H1 (cell line): ENCODE data around the gene AMN1. TPM values are rescaled to one million over a fixed set of nuclear protein-coding genes. Genes with fewer than 3 reads are reported as not detected.

ENCODE experiments used
- FOSL1 ChIP-seq: IDR thresholded peaks from 2 replicates; pipeline ENCODE4 v1.6.1; 2011; ENCODE audit warnings: mild to moderate bottlenecking, low read depth, low read length, moderate library complexity; ENCODE audit not compliant: insufficient read depth
- GTF2F1 ChIP-seq: IDR thresholded peaks from 2 replicates; pipeline ENCODE4 v1.6.1; 2012; ENCODE audit warnings: low read depth, low read length, improper control_type of control experiment, borderline replicate concordance
- MAFK ChIP-seq: IDR thresholded peaks from 2 replicates; pipeline ENCODE4 v1.6.1; 2012; ENCODE audit warnings: low read depth, mild to moderate bottlenecking, improper control_type of control experiment, low read length
- PHF8 ChIP-seq: fragments of 200-600 bp; sonication (generic); conservative IDR thresholded peaks from 2 replicates; pipeline ENCODE4 v1.7.1; 2012; ENCODE audit warnings: low read depth, mild to moderate bottlenecking, inconsistent platforms, low read length, moderate library complexity
- polyA plus RNA-seq, 7 experiments: library from polyadenylated mRNA; depleted of rRNA in 3 of 7; stranded (reverse) in 5 of 7; unstranded in 2 of 7; fragments of >200 nt in 5 of 7; fragments of 200-250 nt in 2 of 7; gene quantifications; 1 replicate in 5 of 7; 2 replicates in 1 of 7; 4 replicates in 1 of 7; pipeline versions ENCODE4 v1.2.1 to v1.2.3, GENCODE V29; 2011 to 2013; ENCODE audit warnings: missing spikeins in 2 of 7, mixed read lengths in 2 of 7
- total RNA-seq: library from RNA; stranded (reverse); fragmentation: NEBNext Ultra II Directional; extraction: Animal tissue kit (Norgen Biotek cat#: 25700); gene quantifications from 2 replicates; pipeline ENCODE4 v1.2.1, GENCODE V29; 2021

The AMN1 gene
- total and polyA plus RNA-seq, 2 of the 8 experiments (the other 6 are each of a cell fraction or from before 2014, with no cell fraction given): 7.5 to 13.8 TPM

- TF ChIP-seq GTF2F1 (no peak), MAFK (no peak), PHF8 (no peak), FOSL1 (no peak)
- TF ChIP-seq, all 59 proteins: peak for 0
Observed at GRCh38 chr12:31655208-31655607, 73.6 kb downstream of the AMN1 start (continued).
